Esophagus muscularis mucosa (tissue), 4 donors: ENCODE results near the gene ASPDH. TPM values are rescaled to one million over a fixed set of nuclear protein-coding genes. Genes with fewer than 3 reads are reported as not detected.

Experiments used
- DNase-seq: peaks from one replicate; pipeline ENCODE4 v3.0.0-alpha.2; 2017; ENCODE audit errors: extremely low spot score
- H3K27ac ChIP-seq, 4 donors: fragments of 200-600 bp; sonication (generic); replicated peaks in 1 of 4; 1 replicate in 3 of 4; 2 replicates in 1 of 4; pipeline ENCODE4 v1.5.1; 2016 to 2019; ENCODE audit warnings: mild to moderate bottlenecking in 1 of 4
- H3K27me3 ChIP-seq, 4 donors: fragments of 200-600 bp; sonication (generic); one replicate each; pipeline versions ENCODE4 v1.5.1 to v1.6.0; 2016 to 2019
- H3K36me3 ChIP-seq, 4 donors: fragments of 200-600 bp; sonication (generic); one replicate each; pipeline ENCODE4 v1.5.1; 2016 to 2019
- H3K4me1 ChIP-seq, 4 donors: fragments of 200-600 bp; sonication (generic); one replicate each; pipeline ENCODE4 v1.5.1; 2016 to 2019
- H3K4me3 ChIP-seq, 4 donors: fragments of 200-600 bp; sonication (generic); 1 replicate in 2 of 4; 2 replicates in 2 of 4; pipeline ENCODE4 v1.5.1; 2016 to 2019; ENCODE audit warnings: mild to moderate bottlenecking in 4 of 4, moderate library complexity in 1 of 4
- H3K9me3 ChIP-seq, 4 donors: fragments of 200-600 bp; sonication (generic); 1 replicate in 3 of 4; 2 replicates in 1 of 4; pipeline ENCODE4 v1.5.1; 2016 to 2019
- CTCF ChIP-seq, 3 experiments: fragments of 200-600 bp in 2 of 3; fragments of 450-650 bp in 1 of 3; sonication (generic) in 2 of 3; IDR thresholded peaks; one replicate each; pipeline ENCODE4 v1.5.1; 2017 to 2019; ENCODE audit warnings: antibody characterized with exemption in 3 of 3, mild to moderate bottlenecking in 2 of 3, moderate library complexity in 1 of 3
- EP300 ChIP-seq: sonication (generic); formaldehyde crosslinking; IDR thresholded peaks from one replicate; pipeline ENCODE4 v1.6.1; 2017; ENCODE audit warnings: antibody characterized with exemption
- POLR2A ChIP-seq: fragments of 450-650 bp; IDR thresholded peaks from one replicate; pipeline ENCODE4 v1.6.1; 2017; ENCODE audit warnings: antibody characterized with exemption, moderate library complexity, mild to moderate bottlenecking, low read depth
- POLR2AphosphoS5 ChIP-seq, 2 donors: sonication (generic); formaldehyde crosslinking; IDR thresholded peaks; one replicate each; pipeline ENCODE4 v1.6.1; 2017; ENCODE audit warnings: antibody characterized with exemption in 2 of 2
- WGBS: methylation state at CpG from one replicate; pipeline ENCODE4 v1.1.5; 2018; 5-methylcytosine and 5-hydroxymethylcytosine counted together
- intact Hi-C: fragments of 100-400 bp; cut with DNase I; formaldehyde crosslinking; loops from one replicate; pipeline ENCODE4 v1.15.1; 2023
- total RNA-seq, 4 donors: library from RNA; depleted of rRNA; stranded (reverse); fragments of >200 nt; gene quantifications; one replicate each; pipeline versions ENCODE4 v1.1.0 to v1.2.1, GENCODE V29; 2016

ASPDH gene
- total RNA-seq, 4 donors from 2014 or later: 1.6 TPM; not detected in 3

GRCh38 chr19:50486823-50487515 is 26.7 kb downstream of the ASPDH start:
- H3K27me3 ChIP-seq: peaks cover 0 to 53% (median 16%) of the 10 kb centered on the region in 4 donors
- intact Hi-C loops: no loop called here
- no peak overlapping the region for H3K4me3 ChIP-seq
- TF ChIP-seq POLR2A (no peak), EP300 (no peak), CTCF (IDR thresholded peaks at IDR 0.05) (peak in 1 of 3 experiments; percentile 28), POLR2AphosphoS5 (IDR thresholded peaks at IDR 0.05) (no peak)
- H3K4me1 ChIP-seq: peaks cover 0 to under 1% (median 0%) of the 10 kb centered on the region in 4 donors
- no peaks in the 10 kb centered on the region for H3K9me3 ChIP-seq
- DNase-seq: no peak
- WGBS: 74% methylated on average over 17 of the region's 18 CpGs
- peaks cover 4 to 34% (median 28%) of the 10 kb centered on the region in 4 donors for H3K36me3 ChIP-seq
- no peak overlapping the region for H3K27ac ChIP-seq

GRCh38 chr19:50485284-50485955 is 28.3 kb downstream of the ASPDH start:
- Histone ChIP-seq H3K9me3 (no peaks in the 10 kb centered on the region), H3K36me3 (peaks cover 10 to 49% (median 42%) of the 10 kb centered on the region in 4 donors), H3K4me3 (no peak overlapping the region), H3K27ac (no peak overlapping the region), H3K4me1 (no peaks in the 10 kb centered on the region), H3K27me3 (peaks cover 0 to 42% (median 14%) of the 10 kb centered on the region in 4 donors)
- DNase-seq: no peak
- 88% methylated on average over 10 of the region's 10 CpGs for WGBS
- intact Hi-C loops: no loop called here
- TF ChIP-seq CTCF (IDR thresholded peaks at IDR 0.05) (no peak), POLR2AphosphoS5 (IDR thresholded peaks at IDR 0.05) (no peak), EP300 (no peak), POLR2A (no peak)

DNA sequence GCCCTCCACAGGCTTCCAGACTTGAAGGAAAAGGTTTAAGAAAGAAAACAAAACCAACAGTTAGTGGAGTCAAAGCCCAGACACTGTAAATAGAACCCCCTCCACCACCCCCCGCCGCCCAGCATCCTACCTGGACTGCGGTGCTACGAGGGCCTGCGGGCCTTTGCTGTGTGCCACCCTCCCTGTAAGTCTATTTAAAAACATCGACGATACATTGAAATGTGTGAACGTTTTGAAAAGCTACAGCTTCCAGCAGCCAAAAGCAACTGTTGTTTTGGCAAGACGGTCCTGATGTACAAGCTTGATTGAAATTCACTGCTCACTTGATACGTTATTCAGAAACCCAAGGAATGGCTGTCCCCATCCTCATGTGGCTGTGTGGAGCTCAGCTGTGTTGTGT is 30.8 kb downstream of the ASPDH start:
- no peak for TF ChIP-seq POLR2A
- DNase-seq: no peak
- peaks cover 0 to 17% (median 9%) of the 10 kb centered on the region in 4 donors for H3K27me3 ChIP-seq
- no peaks in the 10 kb centered on the region for H3K9me3 ChIP-seq
- peaks cover 6 to 16% (median 11%) of the 10 kb centered on the region in 4 donors for H3K4me1 ChIP-seq
- 85% methylated on average over 10 of the region's 10 CpGs for WGBS
- peaks cover 22 to 71% (median 62%) of the 10 kb centered on the region in 4 donors for H3K36me3 ChIP-seq
- H3K27ac ChIP-seq: no peak overlapping the region
- H3K4me3 ChIP-seq: no peak overlapping the region
- intact Hi-C loops: no loop called here

- no peak for TF ChIP-seq POLR2AphosphoS5 (IDR thresholded peaks at IDR 0.05)
- no peak for TF ChIP-seq CTCF (IDR thresholded peaks at IDR 0.05)
- peaks cover 12 to 21% (median 17%) of the 10 kb centered on the region in 4 donors for H3K4me1 ChIP-seq
- H3K9me3 ChIP-seq: no peaks in the 10 kb centered on the region
- peaks cover 22 to 71% (median 62%) of the 10 kb centered on the region in 4 donors for H3K36me3 ChIP-seq
- WGBS: 65% methylated on average over 7 of the region's 16 CpGs
- no peak for DNase-seq
- no peak overlapping the region for H3K27ac ChIP-seq
- intact Hi-C loops: no loop called here
- peaks cover 0 to 12% (median 5%) of the 10 kb centered on the region in 4 donors for H3K27me3 ChIP-seq
- no peak overlapping the region for H3K4me3 ChIP-seq
Observed at GRCh38 chr19:50482271-50482855, 31.4 kb downstream of the ASPDH start.
